GM21526 (cell line): ENCODE measurements around the gene GMIP.

Source experiments
- ATAC-seq: cut with Tn5 transposase; IDR thresholded peaks from one replicate; pipeline ENCODE4 v1.9.1; 2021; ENCODE audit warnings: moderate library complexity; ENCODE audit not compliant: unreplicated experiment, low FRiP score

Gene GMIP

GRCh38 chr19:19636573-19637185 is 6.8 kb downstream of the GMIP start:
- no peak for ATAC-seq

- ATAC-seq: no peak
These were observed 8.1 kb downstream of the GMIP start for GRCh38 chr19:19635313-19635702.

GRCh38 chr19:19634516-19635312 is 8.7 kb downstream of the GMIP start:
- ATAC-seq: no peak

GRCh38 chr19:19633711-19634515 is 9.5 kb downstream of the GMIP start:
- no peak for ATAC-seq

- ATAC-seq: no peak
These were observed 10.8 kb downstream of the GMIP start for GRCh38 chr19:19632661-19633060.

GRCh38 chr19:19631346-19631745 is 12.1 kb downstream of the GMIP start:
- no peak for ATAC-seq

GRCh38 chr19:19630426-19630825 is 13.0 kb downstream of the GMIP start:
- no peak for ATAC-seq

GRCh38 chr19:19630062-19630414 is 13.4 kb downstream of the GMIP start:
- no peak for ATAC-seq

GRCh38 chr19:19628501-19629134 is 14.8 kb downstream of the GMIP start:
- no peak for ATAC-seq

GRCh38 chr19:19627621-19628500 is 15.6 kb downstream of the GMIP start, which contains the start of gene LPAR2:
Gene LPAR2, minus strand, starts transcription at chr19:19628220. Its CDS starts 945 bp downstream, at chr19:19627275.
- no peak for ATAC-seq

- ATAC-seq: no peak
These were observed 16.7 kb downstream of the GMIP start for GRCh38 chr19:19626516-19627472.

- no peak for ATAC-seq
These were observed 19.4 kb downstream of the GMIP start for GRCh38 chr19:19624032-19624570.

- no peak for ATAC-seq
These were observed 20.1 kb downstream of the GMIP start for GRCh38 chr19:19623383-19623782.

GRCh38 chr19:19619849-19620210 is 23.6 kb downstream of the GMIP start:
- no peak for ATAC-seq

- ATAC-seq: no peak
These were observed 24.1 kb downstream of the GMIP start for GRCh38 chr19:19619181-19619848.

- ATAC-seq: peak; percentile 86
These were observed 25.0 kb downstream of the GMIP start, which contains the start of gene PBX4 for GRCh38 chr19:19618219-19619051. Gene PBX4, minus strand, starts transcription at chr19:19618687. Its CDS starts 58 bp downstream, at chr19:19618629.

- ATAC-seq: no peak
These were observed 28.4 kb downstream of the GMIP start for GRCh38 chr19:19615086-19615485.
